Measurements from ENCODE around the gene UBE4B. TPM values are rescaled to one million over a fixed set of nuclear protein-coding genes. Genes with fewer than 3 reads are reported as not detected.

The UBE4B gene
- total and polyA plus RNA-seq, 2 of the 4 experiments (the other 2 are of a cell fraction) = 26.5 to 39.3 TPM

Small RNA genes within 50 kb of the gene (microRNA-seq; reads per million reads assigned to microRNA genes)
- gene MIR1273D (ENCODE audit: insufficient read depth in 1 of 2, insufficient read length in 1 of 2, unreplicated experiment in 1 of 2) = 0 reads per million in 2 experiments
- not detected for gene RNU6-828P (ENCODE audit: insufficient read depth, insufficient read length)

Small RNA genes within 50 kb of the gene (small RNA-seq; reads per million reads assigned to genes)
- gene MIR1273D (0 reads per million in 5 experiments), gene RNU6-828P (0 to 2.4 (median 0) reads per million in 5 experiments)

Other genes starting within 250 kb of the UBE4B start
- gene CLSTN1, start 209.0 kb upstream of the UBE4B start, total RNA-seq (2012; rRNA removed) = 30.1 and 31.9 TPM in 2 replicates
- gene CLSTN1, start 209.0 kb upstream of the UBE4B start, polyA plus RNA-seq (2012; rRNA removed) = 55.0 and 72.2 TPM in 2 replicates
- 24.7 and 41.9 TPM in 2 replicates for gene CTNNBIP1, start 122.7 kb upstream of the UBE4B start, total RNA-seq (2012; rRNA removed)
- gene CTNNBIP1, start 122.7 kb upstream of the UBE4B start, polyA plus RNA-seq (2012; rRNA removed) = 28.4 and 28.5 TPM in 2 replicates
- 19.0 and 37.2 TPM in 2 replicates for gene LZIC, start 89.6 kb upstream of the UBE4B start, total RNA-seq (2012; rRNA removed)
- gene LZIC, start 89.6 kb upstream of the UBE4B start, polyA plus RNA-seq (2012; rRNA removed) = 8.7 and 11.6 TPM in 2 replicates
- 11.7 and 11.9 TPM in 2 replicates for gene NMNAT1, start 89.5 kb upstream of the UBE4B start, total RNA-seq (2012; rRNA removed)
- gene NMNAT1, start 89.5 kb upstream of the UBE4B start, polyA plus RNA-seq (2012; rRNA removed) = 7.8 and 9.1 TPM in 2 replicates
- not detected in 2 replicates for gene RBP7, start 35.7 kb upstream of the UBE4B start, total RNA-seq (2012; rRNA removed)
- 0.17 and 0.29 TPM in 2 replicates for gene RBP7, start 35.7 kb upstream of the UBE4B start, polyA plus RNA-seq (2012; rRNA removed)
- 21.1 and 32.5 TPM in 2 replicates for gene KIF1B, start 177.6 kb downstream of the UBE4B start, total RNA-seq (2012; rRNA removed)
- gene KIF1B, start 177.6 kb downstream of the UBE4B start, polyA plus RNA-seq (2012; rRNA removed) = 12.3 and 13.0 TPM in 2 replicates